Measurements from ENCODE around the gene AOC1.

DNA sequence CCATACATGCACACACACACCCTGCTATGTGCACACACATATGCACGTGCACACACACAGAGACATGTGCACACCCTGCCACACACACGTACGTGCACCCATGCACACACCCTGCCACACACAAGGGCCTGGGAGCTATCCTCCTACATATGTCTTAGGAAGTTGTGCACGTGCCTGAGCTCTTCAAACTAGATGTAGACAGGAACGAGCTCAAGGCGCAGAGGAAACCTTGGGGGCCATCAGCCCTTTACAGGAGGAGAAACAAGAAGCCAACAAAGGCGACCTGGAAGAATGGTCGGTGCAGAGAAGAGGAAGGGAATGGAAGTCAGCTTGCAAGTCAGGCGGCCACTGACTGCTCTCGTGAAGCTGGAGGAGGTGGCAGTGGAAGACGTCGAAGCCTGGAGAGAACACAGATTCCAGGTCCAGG is 58.7 kb downstream of the AOC1 start:
- TF ChIP-seq POLR2A (IDR thresholded peaks at IDR 0.05) (no peak), POLR2AphosphoS5 (IDR thresholded peaks at IDR 0.05) (no peak)
- TF ChIP-seq, protein P1, sequence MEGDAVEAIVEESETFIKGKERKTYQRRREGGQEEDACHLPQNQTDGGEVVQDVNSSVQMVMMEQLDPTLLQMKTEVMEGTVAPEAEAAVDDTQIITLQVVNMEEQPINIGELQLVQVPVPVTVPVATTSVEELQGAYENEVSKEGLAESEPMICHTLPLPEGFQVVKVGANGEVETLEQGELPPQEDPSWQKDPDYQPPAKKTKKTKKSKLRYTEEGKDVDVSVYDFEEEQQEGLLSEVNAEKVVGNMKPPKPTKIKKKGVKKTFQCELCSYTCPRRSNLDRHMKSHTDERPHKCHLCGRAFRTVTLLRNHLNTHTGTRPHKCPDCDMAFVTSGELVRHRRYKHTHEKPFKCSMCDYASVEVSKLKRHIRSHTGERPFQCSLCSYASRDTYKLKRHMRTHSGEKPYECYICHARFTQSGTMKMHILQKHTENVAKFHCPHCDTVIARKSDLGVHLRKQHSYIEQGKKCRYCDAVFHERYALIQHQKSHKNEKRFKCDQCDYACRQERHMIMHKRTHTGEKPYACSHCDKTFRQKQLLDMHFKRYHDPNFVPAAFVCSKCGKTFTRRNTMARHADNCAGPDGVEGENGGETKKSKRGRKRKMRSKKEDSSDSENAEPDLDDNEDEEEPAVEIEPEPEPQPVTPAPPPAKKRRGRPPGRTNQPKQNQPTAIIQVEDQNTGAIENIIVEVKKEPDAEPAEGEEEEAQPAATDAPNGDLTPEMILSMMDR (IDR thresholded peaks at IDR 0.05 in 8 of 11, conservative IDR thresholded peaks at IDR 0.05 in 3 of 11), result no peak
